Measurements from ENCODE around the gene IMPDH1.
"Not testable (repeated sequence)": the region's sequence is repeated elsewhere in the genome, so short reads cannot be mapped to it uniquely, and the experiment has no call there.

The IMPDH1 gene

DNA sequence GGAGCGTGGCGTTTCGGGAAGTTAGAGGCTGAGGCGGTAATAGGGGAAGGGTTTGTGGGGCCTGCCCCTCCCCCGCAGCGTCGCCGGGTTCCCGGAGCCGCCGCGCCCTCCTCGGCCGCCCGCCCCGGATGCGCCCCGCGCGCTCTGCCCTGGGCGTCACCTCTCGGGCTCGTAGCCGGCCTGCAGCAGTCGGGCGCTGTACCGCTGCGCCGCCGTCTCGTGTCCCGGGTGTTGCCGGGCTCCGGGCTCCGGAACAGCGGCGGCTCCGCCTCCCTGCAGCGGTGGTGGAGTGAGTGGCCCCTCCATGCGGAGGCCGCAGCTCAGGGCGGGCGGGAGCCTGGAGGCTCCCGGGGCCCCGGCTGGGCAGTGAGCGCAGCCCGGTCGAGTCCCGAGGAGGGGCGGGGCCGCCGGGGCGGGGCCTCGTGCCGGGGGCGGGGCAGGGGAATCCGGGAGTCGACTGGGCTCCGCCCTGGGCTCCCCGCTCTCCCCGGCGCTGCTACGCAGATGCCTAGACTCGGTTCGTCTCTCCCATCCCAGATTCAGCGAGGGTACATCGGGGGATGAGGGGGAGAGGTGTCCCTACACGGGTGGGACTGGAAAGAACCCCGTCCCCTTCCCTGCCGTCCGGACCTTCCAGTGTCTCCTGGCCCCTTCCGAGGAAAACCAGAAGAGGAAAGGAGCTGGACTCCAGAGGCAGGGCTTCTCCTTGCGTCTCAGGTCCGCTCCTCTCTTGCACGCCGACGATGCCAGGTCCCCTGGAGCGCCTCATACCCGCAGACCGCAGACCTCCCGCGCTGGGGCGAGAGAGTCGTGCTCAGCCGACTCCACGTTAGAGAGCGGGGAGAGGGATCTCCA lies at the start of gene IMPDH1:
IMPDH1 (minus strand) TSS at position 387 of the 855 bp plus-strand sequence; CDS start at position 306, 81 bp downstream.
- FAIRE-seq: no peak

DNA sequence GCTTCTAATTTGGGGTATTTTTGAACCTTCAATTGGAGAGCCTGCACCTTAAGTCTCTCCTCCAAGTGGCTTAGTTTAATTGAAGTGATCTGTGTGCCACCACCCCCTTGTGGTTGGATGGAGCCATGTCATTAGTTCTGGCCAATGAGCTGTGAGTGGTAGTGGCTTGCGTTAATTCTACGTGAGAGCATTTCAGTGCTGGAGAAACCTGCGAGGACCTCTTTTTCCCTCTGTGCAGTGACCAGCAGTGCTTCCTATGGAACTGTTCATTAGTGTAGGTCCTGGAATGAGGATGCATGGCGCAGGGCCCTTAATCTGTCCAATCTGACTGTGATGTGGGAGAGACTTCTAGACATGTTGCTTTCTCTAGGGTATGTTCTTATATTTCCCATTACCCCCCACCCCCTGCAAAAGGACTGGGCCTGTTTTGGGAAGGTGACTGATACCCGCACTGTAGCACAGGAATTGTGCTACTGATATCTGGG lies 49.7 kb upstream of the IMPDH1 start:
- FAIRE-seq: no peak

DNA sequence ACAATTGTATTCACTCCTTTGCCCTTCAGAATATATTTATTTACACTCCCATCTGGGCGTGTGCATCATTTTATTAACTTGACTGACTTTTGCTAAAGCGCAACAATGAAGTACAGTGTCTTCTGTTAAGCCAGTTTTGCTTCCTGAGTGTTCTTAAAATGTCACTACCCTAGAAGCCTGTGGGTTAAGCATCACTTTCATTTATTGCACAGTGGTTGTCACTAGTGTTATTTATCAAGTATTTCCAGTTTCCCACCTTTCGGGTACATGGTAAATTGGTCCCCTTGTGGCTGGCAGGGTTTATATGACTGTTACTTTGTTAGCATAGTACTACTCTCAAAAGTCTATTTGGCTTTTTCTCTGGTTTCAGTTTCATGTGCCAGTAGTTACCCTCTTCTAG lies 49.2 kb upstream of the IMPDH1 start:
- FAIRE-seq: no peak

DNA sequence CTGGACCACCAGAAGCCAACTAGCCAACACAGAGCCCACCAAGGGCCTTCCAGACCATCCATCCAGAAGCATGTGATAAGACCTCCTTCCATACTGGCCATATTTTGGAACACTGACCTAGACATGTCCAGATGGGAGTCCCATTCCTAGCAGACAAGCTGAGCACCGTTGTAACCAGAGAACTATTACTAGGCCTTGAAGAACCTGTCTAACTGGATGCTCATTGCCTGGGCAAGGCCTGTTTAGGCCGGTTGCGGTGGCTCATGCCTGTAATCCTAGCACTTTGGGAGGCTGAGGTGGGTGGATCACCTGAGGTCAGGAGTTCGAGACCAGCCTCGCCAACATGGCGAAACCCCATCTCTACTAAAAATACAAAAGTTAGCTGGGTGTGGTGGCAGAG lies 47.6 kb upstream of the IMPDH1 start:
- not testable (repeated sequence) for FAIRE-seq

DNA sequence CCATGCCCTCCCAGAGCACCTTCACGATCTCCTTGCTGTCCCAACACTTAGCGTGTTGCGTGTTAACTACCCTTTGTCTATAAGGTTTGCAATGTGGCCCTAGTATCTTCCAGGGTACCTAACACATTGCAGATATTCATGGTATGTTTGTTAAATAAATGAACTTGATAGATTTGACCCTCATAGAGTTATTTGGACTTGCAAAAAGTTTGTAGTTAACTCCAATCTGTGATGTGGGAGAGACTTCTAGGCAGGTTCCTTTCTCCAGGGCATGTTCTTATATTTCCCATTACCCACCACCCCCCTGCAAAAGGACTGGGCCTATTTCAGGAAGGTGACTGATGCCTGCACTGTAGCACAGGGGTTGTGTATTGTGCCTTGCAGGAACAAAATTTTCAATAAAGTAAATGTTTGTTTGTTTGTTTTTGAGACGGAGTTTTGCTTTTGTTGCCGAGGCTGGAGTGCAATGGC lies 46.5 kb upstream of the IMPDH1 start:
- FAIRE-seq: no peak

DNA sequence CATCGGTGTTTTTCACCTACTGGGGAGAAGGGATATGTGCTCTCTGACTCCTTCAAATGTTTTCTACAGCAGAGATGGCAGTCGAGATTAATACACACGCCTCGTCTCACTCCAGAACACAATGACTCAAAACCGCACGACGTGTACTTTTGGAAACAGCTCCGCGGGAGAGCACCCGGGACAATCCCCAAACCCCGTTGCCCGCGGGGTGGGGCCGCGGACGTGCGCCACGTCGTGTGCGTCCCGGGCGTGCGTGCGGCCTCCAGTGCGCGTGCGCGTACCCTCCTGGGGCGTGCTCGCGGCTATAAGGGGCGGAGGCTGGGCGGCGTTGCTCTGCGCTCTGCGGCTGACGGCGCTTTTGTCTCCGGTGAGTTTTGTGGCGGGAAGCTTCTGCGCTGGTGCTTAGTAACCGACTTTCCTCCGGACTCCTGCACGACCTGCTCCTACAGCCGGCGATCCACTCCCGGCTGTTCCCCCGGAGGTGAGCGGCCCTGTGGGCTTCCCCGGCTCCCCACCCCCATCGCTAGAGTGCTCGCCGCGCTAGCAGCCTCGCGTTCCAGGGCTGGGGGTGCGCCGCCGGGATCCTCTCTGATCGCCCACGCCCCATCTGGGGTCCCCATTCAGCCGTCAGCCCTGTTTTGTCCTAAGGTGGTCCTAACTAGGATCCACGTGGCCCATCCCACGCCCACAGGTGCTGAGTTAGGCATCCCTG lies 45.9 kb upstream of the IMPDH1 start, which contains the start of gene HILPDA:
HILPDA (plus strand) TSS at position 336 of the 712 bp plus-strand sequence. CDS start 1,391 bp downstream, outside the sequence.
- no peak for FAIRE-seq

DNA sequence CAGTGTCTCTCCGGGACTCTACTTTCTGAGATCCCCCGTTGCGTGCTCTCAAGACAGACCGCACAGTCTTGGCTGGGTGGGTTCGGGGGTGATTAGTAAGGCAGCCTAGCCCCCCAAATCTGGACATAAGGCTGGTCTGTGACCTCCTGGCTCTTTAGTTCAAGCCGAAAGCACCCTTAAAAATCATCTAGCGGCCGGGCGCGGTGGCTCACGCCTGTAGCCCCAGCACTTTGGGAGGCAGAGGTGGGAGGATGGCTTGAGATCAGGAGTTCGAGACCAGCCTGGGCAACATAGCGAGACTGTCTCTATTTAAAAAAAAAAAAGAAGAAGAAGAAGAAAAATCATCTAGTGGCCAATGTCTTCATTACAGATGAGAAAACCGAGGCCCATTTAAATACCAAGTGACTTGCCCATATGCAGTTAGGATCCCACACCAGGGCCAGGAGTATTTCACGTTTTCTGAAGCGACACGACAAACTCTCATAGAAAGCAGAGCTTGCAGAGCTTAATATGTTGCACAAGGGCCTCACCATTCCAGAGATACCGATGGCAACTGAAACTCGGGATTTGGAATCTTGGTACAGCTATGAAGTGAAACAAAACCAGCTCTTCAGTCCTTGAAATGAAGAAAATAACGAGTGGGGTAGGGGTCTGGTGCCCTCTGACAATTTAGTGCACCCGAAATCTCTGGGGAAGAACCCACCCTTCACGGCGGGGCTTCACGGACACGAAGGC lies 45.2 kb upstream of the IMPDH1 start:
- FAIRE-seq: no peak

DNA sequence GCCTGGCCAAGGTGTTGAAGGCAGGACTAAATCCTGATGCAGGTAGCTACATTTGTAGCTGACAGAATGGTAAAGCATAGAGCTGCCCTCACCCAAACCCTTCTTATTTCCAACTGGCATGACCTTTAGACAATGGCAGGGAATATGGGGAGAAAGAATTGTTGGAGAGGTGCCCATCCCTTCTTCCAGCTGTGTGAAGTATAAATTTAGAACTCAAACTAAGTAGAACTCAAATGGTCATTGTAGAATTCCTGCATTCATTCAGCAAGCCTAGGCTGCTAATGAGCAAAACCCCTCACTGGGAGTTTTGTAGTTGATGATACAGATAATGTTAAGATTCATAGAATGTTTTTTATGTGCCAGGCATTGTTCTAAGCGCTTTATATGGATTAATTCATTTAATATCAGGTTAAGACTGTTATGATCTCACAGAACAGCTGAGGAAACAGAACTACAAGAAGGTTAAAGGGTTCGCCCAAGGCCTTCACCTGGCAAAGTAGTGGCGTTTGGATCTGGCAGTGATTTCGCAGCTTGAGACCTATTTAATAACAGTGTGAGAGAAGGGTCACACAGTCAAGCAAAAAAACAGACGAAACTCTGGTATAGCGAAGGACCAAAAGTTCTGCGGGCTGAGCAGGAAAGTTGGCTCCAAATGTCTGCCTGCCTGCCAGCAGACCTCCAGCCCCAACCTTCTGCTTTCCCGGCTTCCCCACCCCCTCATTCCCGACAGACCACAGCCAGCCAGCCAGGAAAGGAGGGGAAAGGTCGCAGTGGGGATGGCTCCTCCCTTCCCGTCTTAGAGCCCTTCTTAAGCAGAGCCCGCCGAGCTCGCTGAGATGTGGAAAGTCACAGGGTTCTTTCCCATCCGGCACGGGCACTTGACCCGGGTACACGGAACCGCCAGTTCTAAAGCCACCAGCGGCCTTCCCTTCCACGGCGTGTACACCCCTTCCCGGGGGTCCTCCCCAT lies 44.3 kb upstream of the IMPDH1 start:
- FAIRE-seq: no peak

DNA sequence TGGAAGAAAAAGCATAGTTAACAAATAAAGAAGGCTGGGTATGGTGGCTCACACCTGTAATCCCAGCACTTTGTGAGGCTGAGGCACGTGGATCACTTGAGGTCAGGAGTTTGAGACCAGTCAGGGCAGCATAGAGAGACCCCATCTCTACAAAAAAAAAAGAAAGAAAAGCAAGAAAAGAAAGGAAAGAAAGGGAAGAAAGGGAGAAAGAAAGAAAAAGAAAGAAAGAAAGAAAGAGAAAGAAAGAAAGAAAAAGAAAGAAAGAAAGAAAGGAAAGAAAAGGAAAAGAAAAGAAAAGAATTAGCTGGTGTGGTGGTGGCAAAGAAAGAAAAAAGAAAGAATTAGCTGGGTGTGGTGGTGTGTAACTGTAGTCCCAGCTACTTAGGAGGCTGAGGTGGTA lies 42.8 kb upstream of the IMPDH1 start:
- no peak for FAIRE-seq

DNA sequence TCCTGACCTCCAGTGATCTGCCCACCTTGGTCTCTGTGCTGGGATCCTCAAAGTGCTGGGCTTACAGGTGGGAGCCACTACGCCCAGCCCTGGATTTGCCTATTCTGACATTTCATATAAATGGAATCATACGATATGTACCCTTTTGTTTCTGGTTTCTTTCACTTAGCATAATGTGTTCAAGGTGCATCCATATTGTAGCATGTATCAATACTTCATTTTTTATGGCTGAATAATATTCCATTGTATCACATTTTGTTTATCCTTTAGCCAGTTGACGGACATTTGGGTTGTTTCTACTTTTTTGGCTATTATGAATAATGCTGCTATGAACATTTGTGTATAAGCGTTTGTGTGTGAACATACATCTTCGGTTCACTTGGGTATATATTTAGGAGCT lies 41.1 kb upstream of the IMPDH1 start:
- FAIRE-seq: no peak

DNA sequence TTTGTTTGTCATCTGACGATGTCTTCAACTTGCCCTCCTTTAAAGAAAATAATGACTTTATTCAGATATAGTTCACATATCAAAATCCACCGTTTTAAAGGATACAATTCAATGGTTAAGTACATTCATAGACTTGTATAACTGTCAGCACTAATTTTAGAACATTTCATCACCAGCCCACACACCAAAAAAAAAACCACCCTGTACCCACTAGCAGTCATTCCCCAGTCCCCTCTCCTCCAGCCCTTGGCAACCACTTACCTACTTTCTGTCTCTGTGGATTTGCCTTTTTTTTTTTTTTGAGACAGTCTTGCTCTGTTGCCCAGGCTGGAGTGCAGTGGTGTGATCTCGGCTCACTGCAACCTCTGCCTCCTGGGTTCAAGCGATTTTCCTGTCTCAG lies 40.6 kb upstream of the IMPDH1 start:
- FAIRE-seq: no peak

DNA sequence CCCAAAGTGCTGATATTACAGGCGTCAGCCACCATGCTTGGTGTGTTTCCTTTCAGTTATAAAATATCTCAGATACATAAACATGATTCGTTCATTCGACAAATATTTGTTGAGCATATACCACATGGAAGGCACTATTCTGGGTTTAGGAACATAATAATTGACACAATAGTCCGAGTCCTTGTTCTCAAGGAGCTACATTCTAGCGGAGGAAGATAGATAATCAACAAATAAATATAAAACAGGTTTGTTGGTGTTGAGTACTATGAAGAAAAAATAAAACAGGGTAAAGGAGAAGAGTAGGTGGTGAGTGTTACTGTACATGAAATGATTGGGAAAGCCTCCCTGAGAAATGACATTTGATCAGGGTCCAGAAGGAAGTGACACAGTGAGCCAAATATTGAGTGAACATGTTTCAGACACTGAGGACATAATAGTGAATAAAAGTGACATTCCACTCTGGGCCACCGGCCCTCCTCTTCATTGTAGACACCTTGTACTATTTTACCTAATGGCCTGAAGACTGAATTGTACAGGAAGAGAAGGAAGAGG lies 39.0 kb upstream of the IMPDH1 start:
- no peak for FAIRE-seq

DNA sequence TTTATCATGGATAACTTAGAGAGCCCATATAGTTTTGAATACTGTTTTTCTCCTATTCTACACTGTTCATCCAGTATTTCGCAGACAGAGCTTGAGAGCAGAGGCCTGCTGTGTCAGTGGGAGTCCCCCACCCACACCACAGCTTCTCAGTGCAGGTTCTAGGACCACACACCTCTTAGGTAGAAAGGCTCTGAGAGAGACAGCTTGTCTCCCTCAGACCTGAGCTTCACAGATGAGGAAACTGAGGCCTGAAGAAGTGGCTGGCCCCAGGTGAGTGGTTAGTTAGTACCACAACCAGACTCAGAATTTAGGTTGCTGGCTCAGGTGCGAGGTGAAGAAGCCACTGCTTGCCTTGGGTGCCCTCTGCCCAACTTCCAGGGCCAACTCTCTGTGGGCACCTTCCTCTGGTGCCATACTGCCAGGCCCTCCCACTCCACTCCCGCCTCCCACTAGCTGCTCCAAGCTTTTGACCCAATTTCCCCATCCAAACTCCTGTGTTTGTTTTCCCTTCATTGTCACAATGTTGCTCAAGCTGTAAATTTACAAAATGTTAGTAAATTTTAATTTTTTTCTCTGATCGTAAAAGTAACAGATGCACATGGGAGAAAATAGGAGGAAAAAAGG lies 38.3 kb upstream of the IMPDH1 start:
- no peak for FAIRE-seq

DNA sequence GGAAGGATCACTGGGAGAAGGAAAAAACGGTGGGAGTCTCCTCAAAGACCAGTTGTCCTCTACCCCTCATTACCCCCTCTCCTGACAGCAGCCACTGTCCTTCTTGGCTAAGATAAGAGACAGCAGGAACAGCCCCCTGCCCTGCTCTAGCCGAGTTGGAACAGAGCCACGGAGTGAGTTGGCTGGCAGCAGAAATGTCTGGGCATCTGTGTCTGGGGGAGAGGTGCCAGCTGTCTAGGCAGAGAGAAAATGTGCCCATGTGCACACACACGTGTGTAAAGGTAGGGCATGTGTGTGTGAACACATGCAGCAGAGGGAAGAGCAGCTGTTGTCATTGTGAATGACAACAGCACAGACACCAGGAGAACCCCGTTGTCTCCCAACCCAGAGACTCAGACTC lies 36.5 kb upstream of the IMPDH1 start:
- FAIRE-seq: no peak

DNA sequence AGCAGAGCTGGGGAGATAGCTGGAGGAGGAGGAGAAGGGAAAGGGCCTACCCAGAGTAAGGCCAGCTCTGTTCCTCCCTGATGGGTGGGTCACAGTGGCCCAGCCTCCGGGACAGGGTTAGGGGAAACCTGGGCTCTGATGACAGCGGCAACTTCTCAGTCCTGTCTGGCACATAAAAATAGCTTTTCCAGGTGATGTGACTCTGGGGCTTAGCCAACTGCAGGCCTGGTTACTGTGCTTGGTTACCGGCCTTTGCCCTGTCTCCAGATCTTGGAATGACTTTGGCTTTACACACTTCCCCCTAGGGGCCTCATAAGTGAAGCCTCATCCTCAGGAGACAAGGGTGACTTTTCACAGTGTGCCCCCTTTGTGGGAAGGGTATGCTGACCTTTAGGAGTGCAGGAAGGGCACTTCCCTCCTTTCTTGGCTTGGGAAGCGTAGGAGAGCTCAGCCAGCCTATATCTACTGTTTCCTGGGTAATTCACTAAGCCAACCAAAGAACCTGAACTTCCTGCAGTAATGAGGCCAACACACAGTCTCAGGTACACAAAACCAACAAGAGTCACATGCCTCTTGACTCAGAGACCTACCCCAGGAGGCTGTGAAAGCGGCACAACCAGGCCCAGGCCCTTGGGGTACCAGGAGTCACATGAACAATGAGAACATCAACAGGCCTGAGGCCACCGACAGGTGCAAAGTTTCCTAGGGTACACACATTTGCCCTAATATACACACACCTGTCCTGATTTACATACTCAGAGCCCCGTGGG lies 34.2 kb upstream of the IMPDH1 start:
- no peak for FAIRE-seq

DNA sequence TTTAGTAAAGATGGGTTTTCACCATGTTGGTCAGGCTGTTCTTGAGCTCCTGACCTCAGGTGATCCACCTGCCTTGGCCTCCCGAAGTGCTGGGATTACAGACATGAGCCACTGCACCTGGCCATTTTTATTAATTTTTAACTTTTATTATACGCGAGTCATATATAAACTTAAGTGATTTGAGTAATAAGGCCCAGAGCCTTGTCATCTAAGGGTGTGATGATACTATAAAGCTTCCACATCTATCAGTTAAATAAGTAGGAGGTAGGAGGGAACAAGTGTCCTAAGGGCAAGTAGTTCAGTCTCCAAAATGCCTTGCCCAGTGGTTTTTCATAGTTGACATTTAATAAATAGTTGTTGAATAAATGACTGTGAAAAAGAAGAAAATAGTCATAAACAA lies 32.6 kb upstream of the IMPDH1 start:
- no peak for FAIRE-seq

DNA sequence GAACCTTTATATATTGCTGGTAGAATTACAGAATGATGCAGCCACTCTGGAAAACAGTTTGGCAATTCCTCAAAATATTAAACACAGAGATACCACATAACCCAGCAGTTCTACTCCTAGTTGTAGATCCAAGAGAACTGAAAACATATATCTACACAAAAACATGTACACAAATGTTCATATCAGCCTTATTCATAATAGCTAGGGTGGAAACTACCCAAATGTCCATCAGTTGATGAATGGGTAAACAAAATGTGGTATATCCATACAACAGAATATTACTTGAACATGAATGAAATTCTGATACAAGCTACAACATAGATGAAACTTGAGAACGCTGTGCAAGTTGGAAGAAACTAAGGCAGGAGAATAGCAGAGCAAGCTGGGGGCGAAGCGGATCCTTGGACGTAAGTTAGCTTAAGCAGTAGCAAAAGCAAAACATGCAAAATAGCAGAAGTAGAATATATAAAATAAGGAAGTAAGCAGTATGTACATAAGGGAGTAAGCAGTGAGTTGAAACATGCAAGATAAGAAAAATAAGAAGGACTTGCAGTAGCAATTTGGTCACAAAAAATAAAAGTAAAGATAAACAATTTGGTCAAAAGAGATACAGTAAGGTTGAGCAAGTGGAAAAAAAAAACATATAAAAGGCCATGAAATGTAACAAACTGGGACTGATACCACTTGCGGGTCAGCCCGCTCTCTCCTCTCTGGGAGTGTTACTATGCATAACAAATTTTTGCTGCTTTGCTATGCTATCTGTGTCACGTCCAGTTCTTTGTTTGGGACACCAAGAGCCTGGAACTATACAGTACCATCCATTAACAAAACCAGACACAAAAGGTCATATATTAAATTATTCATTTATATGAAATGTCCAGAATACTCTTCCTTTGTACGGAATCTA lies 27.9 kb upstream of the IMPDH1 start:
- FAIRE-seq: no peak

DNA sequence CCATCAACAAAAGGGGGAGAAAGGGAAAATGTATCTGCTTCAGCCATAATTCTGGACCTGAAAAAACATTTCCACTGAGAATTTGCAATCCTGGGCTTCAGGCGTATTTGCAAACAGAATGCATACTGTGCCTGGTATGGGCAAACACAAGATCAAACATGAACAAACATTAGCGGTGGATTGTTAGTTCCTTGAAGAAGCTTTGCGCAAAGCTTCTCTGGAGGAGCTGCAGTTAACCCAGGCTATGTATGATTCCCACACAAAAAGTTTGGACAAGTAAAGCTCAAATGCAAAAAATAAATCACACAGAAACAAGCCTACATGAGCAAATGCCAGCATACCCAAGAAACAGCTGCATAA lies 25.5 kb upstream of the IMPDH1 start:
- FAIRE-seq: no peak
